Stimulated activated CD4-positive, alpha-beta T cell treated with anti-CD3 and anti-CD28 coated beads, Interleukin-15, amount 100 ng/mL, for 1 hour (primary cell): Measurements from ENCODE around the gene IL4R.
"Not testable (repeated sequence)": the region's sequence is repeated elsewhere in the genome, so short reads cannot be mapped to it uniquely, and the experiment has no call there.

Source experiments
- DNase-seq, 2 donors: peaks; one replicate each; pipeline ENCODE4 v3.0.0-alpha.2; 2020; ENCODE audit warnings: low read depth in 1 of 2, low spot score in 1 of 2

IL4R gene

GRCh38 chr16:27377666-27378485 is 64.1 kb downstream of the IL4R start:
- no peak for DNase-seq

- DNase-seq = no peak
These were observed 65.2 kb downstream of the IL4R start for GRCh38 chr16:27378871-27379481.

DNA sequence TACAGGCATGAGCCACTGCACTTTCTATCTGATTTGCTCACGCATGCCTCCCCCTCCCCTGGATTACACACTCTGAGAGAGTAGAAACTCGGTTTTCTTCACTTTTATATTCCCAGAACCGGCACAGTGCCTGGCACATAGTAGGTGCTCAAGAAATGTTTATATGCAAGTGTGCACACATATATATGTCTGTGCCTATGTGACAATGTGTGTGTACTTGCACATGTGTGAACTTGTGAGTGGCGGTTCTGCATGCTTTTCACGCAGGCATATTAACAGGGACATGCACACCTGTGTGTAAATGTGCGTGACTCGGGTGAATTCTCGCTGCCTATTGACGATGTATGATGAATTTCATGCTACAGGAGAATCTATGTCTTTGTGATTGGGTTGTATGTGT is 66.1 kb downstream of the IL4R start:
- no peak for DNase-seq

- no peak for DNase-seq
These were observed 67.5 kb downstream of the IL4R start for GRCh38 chr16:27381236-27381635.

DNA sequence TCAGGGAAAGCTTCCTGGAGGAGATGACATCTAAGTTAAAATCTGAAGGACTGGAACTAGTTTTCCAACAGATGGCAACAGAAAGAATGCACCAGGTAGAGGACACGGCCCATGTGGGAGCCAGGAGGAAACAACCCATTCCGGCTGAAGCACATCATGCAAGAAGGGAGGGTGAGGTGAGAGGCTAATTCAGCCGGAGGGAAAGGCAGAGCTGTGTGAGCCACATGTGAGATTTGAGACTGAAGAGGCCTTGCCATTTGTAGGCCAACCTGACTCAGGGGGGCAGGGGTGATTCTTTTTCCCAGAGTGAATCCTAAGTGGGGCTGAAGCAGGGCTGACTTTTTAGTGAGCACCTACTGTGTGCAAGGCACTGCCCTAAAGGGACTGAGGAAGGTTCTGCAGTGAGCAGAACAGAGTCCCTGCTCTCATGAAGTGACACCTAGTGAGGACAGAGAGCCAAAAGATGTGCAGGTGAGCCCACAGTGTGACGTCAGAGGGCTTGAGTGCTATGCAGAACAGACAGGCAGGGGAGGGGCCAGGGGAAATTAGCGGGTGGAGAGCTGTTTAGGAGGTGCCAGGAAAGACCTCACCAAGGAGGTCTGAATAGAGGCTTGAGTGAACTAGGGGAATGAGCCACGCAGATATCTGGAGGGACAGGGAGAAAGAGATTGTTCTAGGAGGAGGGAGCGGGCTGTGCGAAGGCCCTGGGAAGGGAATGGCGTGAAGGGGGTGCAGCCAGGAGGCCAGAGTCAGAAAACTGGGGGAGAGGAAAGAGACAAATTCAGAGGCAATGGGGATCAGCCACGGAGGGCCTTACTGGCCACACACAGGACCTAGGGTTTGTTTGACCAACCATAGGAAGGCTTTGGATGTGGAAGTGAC is 68.4 kb downstream of the IL4R start:
- no peak for DNase-seq

DNA sequence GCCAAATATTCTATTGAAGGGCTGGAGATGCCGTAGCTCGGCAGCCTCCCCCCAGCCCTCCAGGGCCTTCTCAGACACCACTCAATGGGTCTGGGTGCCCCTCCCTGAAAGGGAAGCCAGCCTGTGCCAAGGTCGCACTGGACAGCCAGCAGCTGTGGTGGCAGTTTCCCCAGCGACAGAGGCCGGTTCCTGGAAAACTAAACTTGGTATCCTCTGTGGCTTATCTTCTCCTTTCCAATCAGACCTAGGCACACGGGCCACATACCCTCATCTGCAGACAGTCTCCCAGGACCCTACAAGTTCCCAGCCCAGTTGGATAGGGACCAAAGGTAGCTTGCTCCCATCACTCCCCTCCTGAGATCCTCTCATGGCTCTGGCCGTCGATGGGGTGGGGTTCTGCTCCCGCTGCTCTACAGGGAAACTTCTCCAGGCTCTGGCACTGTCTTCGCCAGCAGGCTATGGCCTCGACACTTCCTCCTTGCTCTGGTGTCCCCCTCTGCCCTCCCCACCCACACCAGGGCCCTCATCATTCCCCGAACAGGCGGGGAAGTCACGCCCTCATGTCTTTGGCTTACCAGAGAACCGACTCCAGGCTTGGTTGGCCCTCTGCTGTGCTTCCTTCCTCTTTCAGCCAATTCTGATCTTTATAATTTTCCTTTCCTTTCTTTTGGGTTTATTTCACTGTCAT is 69.9 kb downstream of the IL4R start:
- DNase-seq = no peak

DNA sequence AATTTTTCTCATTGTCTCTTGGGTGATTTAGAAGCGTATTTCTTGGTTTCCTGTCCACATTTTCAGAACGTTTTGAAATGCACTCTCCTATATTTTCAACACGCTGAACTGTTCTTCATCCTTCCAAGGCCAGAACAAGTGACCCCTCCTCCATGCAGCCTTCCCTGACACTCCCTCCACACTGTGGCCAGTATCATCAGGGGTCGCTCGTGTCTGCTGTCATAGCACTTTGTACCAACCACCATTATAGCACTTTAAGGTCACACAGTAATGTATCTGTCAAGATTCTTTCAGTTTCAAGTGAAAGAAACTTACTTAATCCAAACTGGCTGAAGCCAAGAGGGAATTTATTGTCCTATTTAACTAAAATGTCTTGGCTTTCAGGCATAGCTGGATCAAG is 70.7 kb downstream of the IL4R start:
- DNase-seq = no peak

DNA sequence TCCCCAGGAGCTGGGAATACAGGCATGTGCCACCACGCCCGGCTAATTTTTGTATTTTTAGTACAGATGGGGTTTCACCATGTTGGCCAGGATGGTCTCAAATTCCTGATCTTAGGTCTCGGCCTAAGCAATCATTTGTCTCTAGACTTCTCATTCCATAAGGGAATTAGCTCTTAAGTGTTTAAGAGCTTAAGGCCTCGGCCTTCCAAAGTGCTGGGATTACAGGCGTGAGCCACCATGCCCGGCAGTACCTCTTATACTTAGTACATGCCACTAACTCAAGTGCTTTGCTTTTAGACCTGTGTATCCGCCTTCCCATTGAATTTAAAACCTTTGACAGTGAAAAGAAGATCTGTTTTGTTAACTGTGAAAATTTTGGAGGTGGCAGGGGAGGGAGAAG is 71.6 kb downstream of the IL4R start:
- DNase-seq = no peak

DNA sequence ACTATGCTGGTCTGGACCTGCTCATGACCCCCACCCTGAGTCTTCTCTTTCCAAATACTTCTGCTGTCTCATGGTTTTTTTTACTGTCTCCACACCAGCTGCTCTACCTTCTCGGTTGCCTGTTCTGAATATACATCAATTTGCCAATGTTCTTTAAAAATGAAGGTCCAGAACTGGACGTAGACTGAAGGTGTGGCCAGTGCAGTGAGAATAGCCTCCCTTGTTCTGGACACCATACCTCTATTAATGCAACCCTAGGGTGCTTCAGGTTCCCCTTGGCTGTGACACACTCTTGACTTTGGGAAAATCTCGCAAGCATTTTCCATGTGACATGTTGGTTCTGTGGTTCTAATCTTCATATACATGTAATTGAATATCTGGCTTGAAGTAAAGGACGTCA is 72.9 kb downstream of the IL4R start:
- no peak for DNase-seq

GRCh38 chr16:27387724-27388123 is 74.0 kb downstream of the IL4R start:
- DNase-seq = no peak

DNA sequence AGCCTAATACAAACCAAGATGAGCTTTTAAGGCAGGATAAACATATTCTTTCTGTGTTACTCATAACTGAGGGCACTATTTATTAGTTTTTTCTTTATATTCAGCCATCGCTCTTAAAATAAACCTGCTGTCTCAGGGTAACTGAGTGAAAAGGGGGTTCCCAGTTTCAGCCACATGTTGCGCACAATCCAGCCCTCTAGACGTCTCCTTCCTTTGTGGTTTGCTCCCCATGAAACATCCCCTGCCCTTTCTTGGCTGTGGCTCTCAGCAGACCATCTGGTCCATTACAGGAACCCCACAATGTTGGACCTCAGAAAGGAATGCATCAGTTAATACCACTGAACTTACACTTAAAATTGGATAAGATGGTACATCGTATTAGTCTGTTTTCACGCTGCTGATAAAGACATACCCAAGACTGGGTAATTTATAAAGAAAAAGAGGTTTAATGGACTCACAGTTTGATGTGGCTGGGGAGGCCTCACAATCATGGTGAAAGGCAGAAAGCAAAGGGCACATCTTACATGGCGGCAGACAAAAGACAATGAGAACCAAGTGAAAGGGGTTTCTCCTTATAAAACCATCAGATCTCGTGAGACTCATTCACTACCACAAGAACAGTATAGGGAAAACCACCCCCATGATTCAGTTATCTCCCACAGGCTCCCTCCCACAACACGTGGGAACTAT is 75.6 kb downstream of the IL4R start:
- no peak for DNase-seq

DNA sequence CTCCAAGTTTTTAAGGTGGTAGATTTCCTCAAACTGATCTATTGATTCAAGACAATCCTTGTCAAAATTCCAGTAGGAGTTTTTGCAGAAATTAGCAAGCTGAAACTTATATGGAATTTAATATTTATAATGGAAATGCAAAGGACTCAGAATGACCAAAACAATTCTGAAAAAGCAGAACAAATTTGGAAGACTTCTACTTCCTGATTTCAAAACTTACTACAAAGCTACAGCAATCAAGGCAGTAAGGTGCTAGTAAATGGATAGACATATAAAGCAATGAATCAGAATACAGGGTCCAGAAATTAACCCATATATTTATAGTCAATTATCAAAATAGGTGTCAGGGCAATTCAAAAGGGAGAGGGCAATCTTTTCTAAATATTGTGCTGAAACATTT is 76.4 kb downstream of the IL4R start:
- DNase-seq = no peak

GRCh38 chr16:27392671-27393070 is 78.9 kb downstream of the IL4R start:
- DNase-seq = no peak

- no peak for DNase-seq
These were observed 80.7 kb downstream of the IL4R start for GRCh38 chr16:27394516-27394915.

DNA sequence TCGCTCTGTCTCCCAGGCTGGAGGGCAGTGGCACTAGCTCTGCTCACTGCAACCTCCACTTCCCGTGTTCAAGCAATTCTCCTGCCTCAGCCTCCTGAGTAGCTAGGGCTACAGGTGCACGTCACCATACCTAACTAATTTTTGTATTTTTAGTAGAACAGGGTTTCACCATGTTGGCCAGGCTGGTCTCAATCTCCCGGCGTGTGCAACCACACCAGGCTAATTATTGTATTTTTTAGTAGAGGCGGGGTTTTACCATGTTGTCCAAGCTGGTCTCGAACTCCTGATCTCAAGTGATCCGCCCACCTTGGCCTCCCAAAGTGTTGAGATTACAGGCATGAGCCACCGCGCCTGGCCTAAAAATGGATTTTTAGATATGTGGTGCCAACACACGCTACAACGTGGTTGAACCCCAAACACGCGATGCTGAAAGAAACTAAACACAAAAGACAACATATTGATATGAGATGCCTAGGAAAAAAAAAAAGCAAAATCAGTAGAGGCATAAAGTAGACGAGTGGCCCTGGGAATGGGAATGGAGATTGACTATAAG is 84.6 kb downstream of the IL4R start:
- not testable (repeated sequence) for DNase-seq

DNA sequence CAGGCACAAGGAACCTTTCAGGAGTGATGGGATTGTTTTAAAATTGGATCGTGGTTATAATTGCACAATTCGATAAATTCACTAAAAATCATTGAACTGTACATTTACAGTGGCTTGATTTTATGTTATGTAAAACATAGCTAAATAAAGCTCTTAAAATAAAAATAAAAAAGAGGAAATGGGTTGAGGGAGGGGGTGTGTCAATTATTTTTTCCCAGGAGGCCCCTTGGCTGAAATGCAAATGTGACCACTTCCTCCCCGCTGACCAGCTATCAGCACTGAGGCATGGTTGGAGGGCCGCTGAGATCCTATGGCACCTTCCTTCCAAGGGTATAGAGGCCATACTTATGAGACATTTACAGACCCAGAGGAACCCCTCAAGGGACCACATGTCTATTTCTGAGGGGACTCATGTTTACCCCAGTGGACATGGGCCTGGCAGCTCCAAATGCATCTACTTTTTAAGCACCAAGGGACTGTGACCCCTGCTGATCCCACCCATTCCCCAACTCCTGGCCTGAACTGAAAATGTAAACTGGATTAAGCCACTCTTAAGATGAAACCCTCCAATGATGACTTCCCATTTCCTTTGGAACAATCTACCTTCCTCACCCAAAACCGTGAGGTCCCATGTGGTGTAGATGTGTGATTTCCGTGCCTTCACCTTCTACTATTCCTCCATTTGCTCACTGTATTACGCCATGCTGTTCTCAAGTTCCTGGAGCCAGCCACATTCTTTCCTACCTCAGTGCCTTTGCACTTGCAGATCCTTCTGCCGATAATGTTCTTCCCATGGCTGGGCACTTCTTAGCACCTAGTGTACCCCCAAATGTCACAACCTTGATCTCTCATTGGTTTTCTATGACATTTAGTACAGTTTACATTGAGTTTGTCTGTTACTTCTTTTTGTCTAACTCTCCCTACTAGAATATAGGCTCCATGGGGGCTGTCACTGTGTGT is 85.4 kb downstream of the IL4R start:
- DNase-seq = no peak

DNA sequence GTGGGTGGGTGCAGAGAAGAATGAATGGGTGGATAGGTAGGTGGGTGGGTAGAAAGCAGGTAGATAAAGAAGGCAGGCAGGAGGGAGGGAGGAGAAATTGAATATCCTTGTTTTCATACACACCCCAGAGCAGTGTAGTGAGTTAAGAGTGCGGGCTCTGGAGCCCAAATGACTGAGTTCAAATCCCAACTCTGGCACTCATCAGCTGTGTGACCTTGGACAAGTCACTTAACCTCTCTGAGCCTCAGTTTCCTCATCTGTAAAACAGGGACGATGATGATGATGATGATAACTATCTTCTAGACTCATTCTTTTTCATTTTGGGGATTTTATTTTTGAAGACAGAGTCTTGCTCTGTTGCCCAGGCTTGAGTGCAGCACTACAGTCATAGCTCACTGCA is 86.2 kb downstream of the IL4R start:
- DNase-seq = no peak

GRCh38 chr16:27400751-27401620 is 87.2 kb downstream of the IL4R start:
- DNase-seq = no peak
